Occipital lobe (tissue), 2 donors: ENCODE measurements around the gene F3. TPM values are rescaled to one million over a fixed set of nuclear protein-coding genes. Genes with fewer than 3 reads are reported as not detected.

Experiments used
- DNase-seq: peaks from one replicate; lab custom pipeline; 2025; lab: John Stamatoyannopoulos, UW
- total RNA-seq: library from RNA; depleted of rRNA; stranded (reverse); fragments of >200 nt; gene quantifications from one replicate; pipeline ENCODE4 v1.2.3, GENCODE V29; 2014

F3 gene
- total RNA-seq, 1 donor from 2014 or later: 25.6 TPM

DNA sequence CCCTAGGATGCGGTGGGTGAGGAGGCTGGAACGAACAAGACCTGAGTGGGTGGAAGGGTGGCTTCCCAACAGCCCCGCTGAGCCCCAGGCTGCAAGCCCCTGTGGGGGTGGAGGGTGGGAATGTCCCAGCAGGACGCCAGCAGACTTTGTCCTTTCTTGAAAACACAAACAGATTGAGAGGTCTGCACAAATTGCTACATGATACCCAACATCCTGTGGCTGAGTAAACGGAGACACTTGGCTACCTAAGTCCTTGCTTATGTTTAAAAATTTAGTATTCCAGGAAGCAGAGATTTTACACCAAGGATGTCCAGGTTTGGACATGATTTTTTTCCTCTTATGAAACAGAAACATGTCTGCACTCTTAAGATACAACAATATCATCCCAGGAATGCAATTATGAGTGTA is 11.8 kb upstream of the F3 start:
- DNase-seq: no peak

DNA sequence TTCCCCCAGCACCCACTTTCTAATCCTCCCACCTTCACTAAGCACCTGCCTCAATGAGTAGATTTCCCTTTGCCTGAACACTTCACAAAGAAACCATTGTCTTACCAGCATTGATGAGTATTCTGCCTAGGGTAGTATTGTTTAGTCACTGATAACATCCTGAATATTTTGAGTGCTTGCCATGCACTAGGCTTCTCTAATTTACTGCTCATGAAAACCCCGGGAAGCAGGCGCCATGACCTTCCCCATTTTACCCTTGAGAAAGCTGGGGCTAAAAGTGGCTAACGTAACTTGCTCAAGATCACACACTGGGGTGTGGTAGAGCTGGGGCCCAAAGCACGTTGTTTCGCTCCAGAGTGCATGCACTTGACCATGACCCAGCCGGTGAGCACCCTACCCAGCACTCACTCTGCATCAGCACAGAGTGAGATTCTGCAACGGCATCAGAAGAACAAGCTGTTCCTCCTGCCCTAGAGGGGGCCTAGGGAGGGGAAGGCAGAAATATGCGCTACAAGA is 10.6 kb upstream of the F3 start:
- DNase-seq: no peak

DNA sequence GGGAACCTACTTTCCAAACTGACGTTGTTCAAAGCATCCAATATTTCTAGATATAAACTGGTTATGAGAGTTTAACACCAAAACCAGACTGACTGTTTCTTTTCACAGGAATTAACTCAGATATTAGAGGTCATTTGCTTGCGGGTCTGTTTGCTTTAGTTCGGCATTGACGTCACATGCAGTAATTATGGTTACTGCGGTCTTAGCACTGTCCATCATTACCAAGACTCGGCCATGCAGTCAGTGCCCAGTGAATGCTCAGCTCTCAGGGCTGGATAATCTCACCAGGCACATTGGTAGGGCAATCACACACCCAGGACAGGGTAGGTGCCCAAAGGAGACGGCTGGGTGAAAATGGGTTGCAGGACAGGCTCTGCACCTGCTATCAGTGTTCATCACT is 9.9 kb upstream of the F3 start:
- DNase-seq: no peak

DNA sequence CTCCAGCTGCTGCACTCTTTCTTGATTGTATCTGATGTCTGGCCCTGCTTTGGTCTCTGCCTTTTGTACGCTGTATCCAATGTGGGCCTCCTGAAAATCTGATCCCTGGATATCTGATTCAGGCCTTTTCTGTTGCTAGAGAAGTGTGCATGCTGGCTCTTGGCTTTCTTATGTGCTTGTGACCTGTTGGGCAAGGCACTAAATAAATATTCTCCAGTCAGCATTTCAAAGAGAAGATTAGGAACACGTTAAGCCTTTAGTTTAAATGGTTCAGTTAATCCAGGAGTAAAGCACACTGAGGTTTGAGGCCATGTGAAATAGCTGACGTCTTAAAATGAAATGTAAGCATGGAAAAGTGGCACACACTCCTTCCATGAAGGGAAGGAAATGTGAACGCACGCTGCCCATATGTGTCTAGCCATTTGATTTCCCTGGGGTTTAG is 9.3 kb upstream of the F3 start:
- no peak for DNase-seq

DNA sequence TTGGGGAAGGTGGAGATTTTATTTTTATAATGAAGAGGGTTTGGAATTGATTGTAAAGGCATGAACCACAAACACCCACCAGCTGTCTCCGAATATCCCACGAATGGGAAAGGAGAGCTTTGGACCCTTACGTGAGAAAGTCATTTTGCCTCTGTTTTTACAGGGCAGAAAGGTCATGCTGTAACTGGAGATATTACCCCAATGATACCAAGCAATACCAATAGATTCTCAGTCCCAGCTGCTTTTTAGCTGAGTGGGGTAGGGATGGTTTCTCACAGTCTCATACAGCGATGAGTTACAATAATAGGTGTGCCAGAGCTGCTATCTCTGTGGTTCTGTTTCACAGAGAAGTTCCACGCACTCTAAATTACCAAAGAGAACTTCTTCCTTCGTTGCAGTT is 8.8 kb upstream of the F3 start:
- DNase-seq: no peak

DNA sequence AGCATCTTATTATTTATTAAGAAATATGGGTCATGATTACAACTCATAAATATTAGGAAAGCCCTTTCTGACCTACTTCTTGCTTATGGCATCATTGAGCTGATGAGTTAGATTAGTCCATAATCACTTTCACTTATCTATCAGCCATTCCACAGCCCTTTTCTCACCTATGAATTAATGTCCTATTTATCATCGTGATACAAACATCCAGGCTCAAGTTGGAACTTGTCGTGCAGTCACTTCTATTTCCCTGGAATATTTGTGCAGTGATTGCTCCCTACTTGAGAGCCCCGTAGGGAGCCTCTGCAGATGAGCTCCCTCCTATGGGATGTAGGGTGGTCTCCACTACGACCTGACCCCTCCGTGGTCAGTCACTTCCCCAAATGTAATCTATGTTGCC is 8.1 kb upstream of the F3 start:
- DNase-seq: no peak

DNA sequence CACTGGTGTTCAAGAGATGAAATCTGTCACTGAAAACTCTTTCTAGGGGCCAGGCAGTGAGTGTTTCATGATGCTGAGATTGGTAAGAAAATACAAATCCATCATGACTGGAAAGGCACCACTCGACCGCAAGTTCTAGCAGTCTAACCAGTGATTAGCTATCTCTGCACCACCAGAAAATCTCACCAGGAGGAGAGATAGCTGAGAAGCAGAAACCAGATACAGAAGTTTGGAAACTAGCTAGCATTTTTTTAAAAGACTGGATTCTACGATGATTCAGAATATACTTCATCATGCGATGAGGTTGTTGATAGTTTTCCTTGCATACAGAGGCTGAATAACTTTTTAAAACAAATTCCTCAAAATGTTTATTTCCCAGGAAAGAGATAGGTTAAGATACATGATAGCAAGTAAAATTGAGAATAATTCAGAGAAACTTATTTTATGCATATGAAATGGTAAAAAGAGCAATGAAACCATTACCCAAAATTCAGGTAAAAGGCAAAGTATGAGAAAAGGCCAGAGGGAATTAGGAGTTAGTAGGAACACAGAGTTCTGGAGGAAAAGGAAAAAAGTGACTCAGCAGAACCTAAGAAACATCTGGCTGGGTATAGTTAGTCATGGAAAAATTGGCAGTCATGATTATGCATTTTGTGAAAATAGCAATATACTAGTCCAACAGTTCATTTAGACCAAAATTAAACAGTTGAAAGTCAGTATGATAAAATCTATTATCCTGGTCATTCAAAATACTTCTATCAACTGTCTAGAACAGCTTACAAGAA is 3.3 kb upstream of the F3 start:
- no peak for DNase-seq

DNA sequence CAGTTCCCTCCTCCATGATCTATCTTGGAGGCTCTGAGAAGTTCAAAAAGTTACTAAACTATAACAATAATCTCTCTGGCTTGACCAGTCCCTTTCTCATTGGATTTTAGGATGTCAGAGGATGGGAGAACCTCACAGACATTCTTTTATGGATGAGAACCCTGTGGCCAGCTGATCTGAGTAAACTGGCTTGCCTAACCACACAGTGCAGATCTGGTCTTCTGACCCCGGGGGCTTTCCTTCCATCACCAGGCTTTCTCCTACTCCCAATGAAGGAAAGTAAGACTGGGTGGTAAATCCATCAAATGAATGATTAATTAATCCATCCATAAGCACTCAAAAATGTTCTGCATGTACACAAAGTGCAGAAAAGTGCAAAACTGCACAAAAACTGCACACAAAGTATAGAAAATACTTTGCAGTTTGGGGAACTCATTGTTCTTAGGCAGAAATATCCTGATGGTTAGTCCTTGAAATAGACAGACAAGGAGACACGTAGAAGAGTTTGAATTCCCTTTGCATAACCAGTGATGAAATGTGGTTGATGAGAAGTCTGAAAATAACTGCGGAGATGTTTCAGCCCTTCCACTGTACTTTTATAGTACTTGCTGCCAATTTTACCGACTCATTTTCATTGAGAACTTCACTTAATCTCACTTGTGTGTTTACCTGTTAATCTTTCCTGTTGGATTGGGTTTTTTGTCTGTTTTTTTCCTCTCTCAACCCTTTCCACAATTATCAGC is 2.5 kb upstream of the F3 start:
- DNase-seq: no peak

DNA sequence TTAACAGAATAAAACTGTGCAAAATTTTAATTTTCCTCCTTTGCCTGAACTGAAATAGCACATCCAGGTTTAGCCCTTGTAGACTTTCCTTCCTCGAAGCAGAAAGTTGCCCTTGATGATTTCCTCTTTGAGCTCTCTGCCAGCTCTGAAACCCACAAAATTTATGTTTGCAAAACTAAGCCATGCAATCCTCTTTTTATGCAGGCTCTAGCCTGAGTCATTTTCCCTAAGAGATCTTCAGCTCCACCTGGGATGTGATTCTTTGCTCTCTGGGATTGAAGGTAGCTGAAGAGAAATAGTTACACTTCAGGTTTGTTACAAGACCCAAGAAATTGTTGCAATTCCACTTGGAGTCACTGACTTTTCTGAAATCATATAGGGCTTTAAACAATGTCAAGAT is 1.4 kb upstream of the F3 start:
- no peak for DNase-seq

DNA sequence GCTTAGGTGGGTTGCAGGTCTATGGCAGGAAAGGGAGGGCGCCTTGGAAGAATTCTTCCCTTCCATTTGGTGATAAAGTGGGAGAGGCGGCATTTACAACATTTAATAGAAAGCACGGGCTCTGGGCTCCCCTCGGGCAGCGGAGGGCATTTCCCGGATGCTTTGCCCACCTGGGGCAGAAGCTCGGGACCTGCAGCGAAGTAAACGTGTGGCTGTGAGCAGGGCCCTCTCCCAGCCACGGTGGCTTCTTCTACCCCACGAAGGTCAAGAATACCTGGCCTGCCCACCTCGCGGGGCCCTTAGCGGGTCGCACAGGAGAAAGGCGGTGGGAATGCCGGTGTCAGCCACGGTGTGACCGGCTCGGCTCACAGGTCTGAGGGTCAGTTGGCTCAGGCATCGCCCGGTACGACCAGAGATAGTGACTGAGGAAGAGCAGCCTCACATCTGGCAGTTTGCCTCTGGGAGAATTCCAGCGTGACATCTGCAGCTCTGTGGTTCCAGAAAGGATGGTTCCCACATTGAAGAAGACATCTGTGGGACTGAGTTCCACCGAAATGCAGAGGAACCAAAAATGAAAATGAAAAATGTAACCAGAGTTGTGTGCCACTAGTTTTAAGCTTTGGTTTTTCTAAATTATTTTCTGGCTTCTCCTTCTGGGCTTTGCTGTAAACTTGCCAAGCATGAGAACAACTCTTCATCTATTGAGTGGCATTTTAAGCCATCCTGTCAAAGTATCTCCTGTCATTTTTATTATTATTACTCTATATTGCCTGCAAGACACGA is 720 bp upstream of the F3 start:
- peak; percentile 35 for DNase-seq

DNA sequence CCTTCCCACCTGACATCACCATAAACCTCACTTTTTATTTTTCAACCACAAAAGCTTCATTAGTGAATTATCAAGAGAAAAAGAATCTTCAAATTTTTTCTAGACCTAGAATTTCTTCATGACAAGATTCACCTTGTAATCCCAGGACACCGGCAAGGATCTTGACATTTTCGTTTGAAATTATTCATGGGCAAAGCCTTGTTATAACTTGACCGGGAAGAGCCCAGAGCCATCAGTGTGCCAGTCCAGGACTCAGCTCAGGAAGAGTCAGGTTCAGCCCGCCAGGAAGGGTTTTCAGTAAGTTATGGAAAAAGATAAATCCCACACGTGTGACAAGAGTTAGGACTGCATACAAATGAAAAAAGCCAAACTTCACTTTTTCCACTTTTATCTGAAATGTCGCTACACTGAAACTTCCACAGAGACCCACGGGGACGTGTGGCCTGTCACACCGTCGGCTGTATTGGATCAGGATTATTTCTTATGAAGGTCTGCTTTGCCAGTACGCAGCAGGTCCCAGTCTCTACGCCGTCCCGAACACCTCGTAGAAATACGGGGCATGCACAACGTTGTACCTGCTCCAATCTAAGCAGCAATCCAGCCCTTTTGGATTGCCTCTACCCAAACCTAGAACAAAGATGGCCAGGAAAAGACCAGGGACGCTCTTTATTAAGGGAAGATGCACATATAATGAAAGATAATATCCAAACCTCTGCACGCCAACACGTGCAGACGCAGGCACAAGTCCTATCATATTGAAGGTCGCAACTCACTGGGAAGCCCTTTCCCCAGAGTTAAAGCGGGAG is 916 bp downstream of the F3 start:
- no peak for DNase-seq

DNA sequence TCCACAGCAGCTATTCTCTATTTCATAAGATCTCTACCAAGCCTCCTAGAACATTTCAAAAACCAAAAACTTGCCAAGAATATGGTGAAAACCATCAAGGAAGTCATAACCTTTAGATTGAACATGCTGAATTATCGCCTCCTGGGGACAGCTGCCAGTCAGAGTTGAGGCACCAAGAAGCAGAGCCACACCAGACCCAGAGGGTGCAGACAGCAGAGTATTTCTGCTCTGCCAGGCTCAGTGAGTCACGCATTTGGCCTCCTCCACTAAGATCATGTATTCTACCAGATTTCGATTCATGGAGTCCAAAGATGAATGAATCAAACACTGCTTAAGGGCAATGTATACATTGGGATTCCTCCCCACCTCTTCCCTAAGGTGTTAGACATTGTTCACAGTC is 2.1 kb downstream of the F3 start:
- DNase-seq: no peak

DNA sequence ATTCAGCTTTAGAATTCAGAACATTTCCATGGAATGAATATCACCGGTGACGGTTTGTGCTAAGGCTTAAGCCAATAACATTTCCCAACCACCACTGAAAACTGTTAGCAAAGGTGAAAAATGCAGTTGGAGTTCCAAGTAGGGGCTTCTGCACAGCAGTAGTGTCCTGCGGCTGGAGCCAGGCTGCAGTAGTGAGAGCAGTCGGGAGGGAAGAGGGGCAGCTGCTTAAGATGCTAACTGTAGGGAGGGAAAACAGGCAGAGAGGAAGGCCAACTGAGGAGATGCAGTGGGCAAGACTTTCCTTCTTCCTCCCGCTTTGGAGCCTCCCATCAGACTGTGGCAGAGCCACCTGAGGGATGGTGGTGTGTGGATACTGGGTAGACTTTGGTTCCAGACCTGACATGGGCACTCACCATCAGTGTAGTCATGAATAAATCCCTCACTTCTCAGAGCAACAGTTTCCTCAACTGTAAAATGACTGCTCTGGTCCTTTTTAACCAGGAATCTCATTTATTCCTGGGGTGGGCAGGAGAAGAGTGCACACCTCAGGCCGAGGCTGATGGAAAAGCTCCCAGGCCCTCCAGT is 3.2 kb downstream of the F3 start:
- no peak for DNase-seq

DNA sequence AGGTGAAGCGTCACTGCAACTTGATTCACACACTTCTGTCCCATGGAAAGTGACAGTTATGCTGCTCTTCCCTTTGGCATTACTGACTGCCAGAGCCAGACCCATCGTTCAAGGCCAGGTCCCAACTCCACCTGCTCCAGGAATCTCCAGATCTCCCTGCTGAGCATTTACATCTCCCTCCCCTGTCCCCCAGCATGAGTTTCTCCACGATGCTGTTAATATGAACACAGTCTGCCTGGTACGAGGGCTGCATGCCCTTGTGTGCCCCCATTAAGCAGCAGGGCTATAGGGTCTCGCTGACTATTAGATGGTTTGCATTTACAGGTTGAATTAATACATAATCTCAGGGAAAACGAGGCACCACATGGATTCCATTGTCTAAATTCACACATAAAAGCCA is 4.3 kb downstream of the F3 start:
- no peak for DNase-seq

DNA sequence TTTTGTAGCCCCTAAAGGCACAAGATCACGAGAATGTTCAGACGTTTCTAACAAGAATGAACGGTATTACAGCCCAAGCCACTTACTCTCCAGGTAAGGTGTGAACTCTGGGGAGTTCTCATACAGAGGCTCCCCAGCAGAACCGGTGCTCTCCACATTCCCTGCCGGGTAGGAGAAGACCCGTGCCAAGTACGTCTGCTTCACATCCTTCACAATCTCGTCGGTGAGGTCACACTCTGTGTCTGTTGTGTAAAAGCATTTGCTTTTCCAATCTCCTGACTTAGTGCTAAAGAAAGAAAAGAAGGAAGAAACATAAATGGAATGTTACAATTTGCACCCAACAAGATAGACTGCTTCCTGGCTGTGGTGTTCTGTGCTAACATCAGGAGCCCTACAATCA is 5.7 kb downstream of the F3 start:
- DNase-seq: no peak

DNA sequence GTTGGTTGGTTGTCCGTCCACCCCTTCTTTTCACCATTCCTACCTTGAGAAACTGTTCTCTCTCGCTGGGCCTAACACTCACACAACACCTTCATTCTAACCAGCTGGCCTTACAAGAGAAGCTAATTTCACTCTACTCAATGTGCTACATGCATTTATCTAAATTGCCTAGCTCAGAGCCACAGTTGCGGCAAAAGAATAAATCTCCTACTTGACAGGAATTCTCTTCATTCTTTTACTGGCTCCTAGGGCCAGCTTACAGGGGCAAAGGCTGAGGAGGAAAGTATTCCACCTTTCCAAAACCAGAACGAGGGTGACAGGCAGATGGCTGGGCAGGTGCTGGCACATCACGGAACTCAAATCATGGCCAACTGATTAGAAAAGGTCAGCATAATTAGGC is 6.5 kb downstream of the F3 start:
- DNase-seq: no peak

DNA sequence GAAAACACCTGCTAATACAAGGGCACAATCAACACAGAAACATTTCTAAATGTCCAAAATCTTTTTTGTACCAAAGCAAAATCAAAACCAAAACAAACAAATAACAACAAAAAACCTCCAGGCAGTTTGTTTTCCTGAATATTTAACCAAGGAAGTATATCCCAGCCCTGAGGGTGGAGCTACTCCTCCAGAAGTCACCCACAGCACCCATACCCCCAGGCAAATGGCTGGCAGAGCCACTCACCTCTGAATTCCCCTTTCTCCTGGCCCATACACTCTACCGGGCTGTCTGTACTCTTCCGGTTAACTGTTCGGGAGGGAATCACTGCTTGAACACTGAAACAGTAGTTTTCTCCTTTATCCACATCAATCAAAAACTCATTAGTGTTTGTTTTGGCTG is 9.5 kb downstream of the F3 start:
- DNase-seq: no peak

DNA sequence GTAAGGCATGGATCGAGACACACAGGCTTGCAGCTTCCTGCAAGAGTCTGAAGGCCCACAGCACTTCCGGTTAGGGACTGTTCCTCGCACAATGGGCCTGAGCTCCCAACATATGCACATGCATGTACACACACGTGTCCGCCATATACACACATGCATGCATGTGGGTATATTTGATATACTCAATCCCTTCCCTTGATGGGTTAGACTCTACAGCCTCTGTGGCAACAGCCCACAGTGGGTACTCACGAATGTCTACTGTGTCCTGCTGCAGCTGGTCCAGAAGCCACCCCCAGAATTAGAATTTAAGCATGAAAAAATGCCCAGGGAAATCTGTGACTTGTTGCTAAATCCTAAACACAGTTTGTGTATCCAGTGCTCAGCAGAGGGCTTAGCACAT is 9.9 kb downstream of the F3 start:
- DNase-seq: no peak

DNA sequence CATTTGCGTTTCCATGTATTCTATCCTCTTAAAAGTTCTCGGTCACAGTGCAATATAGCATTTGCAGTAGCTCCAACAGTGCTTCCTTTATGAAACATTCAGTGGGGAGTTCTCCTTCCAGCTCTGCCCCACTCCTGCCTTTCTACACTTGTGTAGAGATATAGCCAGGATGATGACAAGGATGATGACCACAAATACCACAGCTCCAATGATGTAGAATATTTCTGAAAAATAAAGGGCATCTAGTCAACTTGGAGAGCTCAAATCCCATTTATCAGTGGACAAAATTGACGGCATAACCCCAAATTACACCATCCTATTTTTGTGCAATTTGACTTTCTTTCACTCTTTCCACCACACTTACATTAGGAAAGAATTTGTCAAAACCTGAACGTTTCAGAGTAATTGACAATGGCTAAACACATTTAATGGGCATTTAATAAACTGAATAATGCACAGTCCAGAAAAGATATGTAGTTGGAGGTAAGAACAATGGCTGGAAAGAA is 11.1 kb downstream of the F3 start:
- no peak for DNase-seq

DNA sequence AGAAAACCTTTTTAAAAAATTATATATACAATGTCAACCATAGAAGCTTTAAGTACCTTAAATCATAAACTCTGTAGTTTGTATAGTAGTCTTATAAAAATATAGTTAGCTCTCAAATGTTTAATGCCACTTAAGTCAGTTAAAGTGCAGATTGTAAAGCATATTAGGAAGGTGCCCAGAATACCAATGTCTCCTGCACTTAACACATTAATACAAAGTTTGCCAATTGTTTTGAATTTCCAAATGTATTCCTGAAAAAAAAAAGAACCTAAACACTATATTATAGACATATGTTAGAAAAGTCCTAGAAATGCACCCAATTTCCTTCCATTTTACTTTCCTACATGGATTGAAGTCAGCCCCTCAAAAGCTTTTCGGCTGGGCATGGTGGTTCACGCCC is 12.1 kb downstream of the F3 start:
- DNase-seq: no peak

DNA sequence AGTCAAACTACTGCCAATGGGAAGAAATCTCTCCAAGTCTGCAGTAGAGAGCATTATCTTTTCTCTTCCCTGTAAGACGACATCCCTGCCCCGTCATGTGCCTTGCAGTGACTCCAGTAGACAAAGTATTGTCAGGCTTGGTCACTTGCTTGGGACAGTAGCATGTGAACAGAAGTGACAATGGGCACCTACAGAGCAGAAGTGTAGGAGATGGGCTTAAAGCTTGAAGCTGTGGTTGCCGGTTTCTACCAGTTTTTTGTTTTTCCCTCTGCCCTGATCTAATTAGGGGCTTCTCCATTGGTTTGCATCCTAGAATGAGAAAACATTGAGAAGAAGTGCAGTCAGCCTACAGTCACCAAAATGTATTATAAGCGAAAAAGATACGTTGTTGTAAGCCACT is 12.7 kb downstream of the F3 start:
- no peak for DNase-seq
